GM21737 (cell line): ENCODE results near the gene C17orf50.

Source experiments
- ATAC-seq: cut with Tn5 transposase; IDR thresholded peaks from one replicate; pipeline ENCODE4 v1.9.1; 2021; ENCODE audit warnings: mild to moderate bottlenecking, moderate library complexity; ENCODE audit not compliant: unreplicated experiment

Gene C17orf50

GRCh38 chr17:35780950-35781349 lies 20.3 kb downstream of the C17orf50 start:
- ATAC-seq = no peak

DNA sequence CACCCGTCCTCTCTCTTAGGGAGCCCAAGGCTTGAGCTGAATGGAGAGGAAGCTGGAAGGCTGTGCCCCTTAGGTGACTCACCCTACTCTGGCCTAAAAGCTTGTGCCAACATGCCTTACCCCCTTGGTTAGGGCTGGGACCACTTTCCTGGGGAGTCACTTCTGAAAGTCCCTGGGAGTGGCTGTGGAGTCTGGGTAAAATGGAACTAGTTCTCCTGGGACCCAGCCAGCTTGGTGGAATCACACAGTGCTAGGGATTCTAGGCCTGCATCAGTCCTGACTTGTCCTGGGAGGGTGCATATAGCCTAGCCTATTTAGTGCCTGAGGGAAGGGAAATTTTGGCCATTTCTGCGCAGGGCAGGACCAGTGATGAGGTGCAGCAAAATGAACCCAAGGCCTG lies 24.2 kb downstream of the C17orf50 start:
- ATAC-seq = no peak

DNA sequence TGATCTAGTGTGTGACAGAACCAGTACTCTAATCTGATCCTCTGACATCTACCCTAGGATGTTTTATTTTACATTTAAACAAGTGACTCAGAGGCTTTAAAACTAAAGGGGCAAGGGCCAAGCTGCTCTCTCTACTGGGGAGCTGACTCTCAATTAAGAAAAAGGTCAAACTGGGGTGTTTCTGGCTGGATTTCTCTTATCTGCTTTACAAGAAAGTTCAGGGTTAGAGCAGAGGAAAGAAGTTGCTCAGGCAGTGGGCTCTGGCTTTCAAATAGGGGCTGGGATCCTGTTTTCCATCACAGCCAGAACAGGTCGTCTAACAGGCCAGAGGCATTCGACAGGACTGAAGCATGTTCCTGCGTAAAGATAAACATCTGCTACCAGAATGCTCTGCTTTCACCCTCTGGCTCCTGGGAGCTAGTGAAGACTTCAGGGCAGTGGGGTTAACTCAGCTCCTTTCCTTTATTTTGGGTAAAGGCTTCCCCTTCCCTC lies 26.3 kb downstream of the C17orf50 start:
- ATAC-seq = no peak

GRCh38 chr17:35788477-35789368 lies 28.0 kb downstream of the C17orf50 start:
- no peak for ATAC-seq

GRCh38 chr17:35790841-35791240 lies 30.2 kb downstream of the C17orf50 start:
- no peak for ATAC-seq

DNA sequence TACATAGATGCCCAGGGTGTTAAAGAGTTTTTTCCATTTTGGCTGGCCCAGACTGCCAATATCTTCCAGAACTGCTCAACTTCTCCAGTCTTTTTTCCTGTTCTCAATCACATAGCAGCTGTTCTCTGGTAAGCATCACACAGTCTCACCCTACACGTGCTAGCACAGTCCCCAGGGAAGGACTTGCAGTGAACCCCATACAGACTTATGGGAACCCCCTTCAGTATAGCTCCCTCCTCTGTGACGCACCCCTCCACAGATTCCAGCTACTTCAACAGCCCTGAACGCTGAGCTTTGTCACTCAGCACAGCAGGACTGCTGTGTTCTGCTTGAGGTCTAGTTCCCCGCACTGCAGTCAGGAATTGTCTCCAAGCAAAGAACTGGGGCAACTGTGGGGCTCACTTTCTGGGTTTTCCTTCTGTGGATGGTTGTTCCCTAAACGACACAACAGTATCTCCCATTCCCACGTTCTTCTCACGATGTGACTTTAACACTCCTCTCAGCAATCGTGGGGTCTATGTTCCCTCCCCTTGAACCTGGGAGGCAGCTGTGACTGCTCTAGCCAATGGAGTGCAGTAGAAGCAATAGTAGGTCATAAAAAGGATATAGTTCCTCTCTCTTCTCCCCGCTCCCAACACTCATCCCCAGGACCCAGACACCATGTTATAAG lies 31.1 kb downstream of the C17orf50 start:
- ATAC-seq = no peak

- no peak for ATAC-seq
These were observed 32.6 kb downstream of the C17orf50 start for GRCh38 chr17:35793257-35793656.

DNA sequence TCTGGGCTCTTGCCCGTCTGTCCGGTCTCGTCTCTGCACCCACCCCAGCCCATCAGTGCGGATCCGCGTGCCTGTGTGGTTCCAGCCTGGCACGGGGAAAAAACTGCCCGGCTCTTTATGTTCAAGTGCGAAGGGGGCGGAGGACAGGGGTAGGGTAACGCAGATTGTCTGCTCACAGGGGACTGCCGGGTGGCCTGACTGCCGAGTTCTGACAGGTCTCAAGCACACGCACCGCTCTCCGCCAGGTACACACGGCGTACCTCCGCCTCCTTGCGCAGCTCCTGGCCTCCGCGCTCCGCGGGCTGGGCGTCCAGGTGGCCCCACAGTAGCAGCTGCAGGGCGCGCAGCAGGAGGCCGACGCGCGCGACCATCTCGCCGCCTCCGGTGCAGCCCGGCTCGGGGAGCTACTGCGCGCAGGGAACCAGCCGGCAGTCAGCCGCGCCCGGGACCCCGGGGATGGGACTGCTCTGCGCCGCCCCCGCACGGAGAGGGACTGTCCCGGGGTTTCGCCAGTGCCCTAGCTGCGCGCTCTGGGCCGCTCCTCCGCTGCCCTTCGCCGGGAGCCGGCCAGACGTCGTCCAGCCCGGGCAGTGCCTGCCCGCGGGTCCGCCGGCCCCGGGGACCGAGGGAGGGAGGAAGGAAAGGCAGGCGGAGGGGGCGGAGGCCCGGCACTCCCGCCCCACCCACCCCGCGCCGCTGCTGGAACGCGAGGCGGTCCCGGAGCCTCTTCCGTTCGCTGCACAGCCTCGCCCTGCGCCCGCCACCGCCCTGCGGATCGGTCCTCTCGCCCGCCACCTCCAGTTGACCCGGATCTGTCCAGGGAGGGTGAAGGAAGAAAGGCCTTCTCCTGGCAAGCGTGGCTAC lies 34.6 kb downstream of the C17orf50 start, which contains the start of gene MMP28:
MMP28 (minus strand) TSS at position 635 of the 864 bp plus-strand sequence; CDS start at position 371, 264 bp downstream.
- ATAC-seq = no peak

DNA sequence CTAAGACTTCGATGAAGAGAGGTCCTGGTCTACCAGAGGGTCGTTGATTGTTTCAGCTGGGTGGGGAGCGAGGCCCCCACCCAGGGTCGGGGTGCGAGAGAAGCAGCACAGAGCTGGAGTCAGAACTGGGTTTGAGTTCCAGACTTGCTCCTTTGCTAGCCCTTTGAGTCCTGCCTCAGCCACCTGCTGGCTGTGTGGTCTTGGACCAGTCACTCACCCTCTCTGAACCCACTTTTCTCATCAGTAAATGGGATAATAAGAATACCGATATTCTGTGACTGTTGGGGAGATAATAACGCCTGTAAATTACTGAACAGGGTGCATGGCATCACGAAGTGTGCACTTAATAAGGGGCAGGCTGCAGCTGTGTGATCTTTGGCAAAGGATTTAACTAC lies 35.2 kb downstream of the C17orf50 start:
- ATAC-seq = no peak

- no peak for ATAC-seq
These were observed 36.3 kb downstream of the C17orf50 start for GRCh38 chr17:35796942-35797341.

DNA sequence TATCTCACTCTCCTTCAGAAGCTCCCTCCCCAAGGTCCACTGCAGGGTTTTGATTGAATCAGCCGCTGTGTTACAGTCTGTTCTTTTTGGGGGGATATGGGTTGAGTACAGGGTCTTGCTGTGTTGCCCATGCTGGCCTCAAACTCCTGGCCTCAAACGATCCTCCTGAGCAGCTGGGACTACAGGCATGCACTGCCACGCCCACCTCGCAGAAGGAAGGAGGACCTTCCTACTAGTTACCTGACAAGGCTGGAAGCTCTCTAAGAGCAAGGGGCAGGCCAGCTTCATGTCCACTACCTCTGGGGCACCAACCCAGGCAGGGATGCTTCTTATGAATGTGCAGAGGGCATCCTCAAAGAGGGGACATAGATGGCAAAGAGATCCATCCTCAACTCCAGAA lies 36.7 kb downstream of the C17orf50 start:
- ATAC-seq = no peak

- no peak for ATAC-seq
These were observed 37.2 kb downstream of the C17orf50 start for GRCh38 chr17:35797918-35798317.

- no peak for ATAC-seq
These were observed 39.3 kb downstream of the C17orf50 start for GRCh38 chr17:35799942-35800341.

GRCh38 chr17:35801583-35802224 lies 41.0 kb downstream of the C17orf50 start:
- no peak for ATAC-seq

GRCh38 chr17:35804658-35805192 lies 44.0 kb downstream of the C17orf50 start:
- ATAC-seq = no peak

DNA sequence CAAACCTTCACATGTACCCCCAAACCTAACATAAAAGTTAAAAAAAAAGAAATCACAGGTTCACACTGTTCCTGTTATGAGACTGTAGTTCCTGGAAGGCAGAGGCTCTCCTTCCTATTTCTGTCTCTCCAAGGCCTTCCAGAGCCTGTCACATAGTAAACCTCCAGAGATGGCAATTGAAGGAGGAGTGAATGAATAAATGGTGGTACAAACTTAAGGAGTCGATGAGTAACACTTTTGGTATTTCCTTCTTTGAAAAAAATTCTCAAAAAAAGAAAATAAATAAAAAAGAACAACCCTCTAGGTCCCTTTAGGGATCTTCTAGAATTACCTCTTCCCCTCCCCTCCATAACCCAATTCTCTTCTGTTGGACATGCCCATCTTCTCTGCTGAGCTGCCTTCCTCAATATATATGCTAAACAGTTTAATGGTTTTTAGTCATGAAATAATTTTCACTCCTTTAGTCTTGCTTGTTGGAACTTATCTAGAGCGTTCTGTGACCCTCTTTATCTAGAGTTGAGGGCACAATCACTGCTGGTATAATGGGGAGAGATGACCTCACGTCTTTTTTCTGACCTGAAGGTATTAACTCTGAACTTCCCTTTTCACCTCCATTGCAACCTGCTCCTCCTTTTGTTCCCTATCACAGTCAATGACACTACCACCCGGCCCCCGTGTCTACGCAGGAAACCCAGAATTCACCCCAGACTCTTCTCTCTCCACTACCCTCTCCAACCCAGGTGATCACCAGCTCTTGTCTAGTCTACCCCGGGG lies 46.9 kb downstream of the C17orf50 start:
- ATAC-seq = no peak

- no peak for ATAC-seq
These were observed 47.7 kb downstream of the C17orf50 start for GRCh38 chr17:35808240-35808961.

- ATAC-seq = peak; percentile 91
These were observed 48.5 kb downstream of the C17orf50 start, which contains the start of gene TAF15 for GRCh38 chr17:35808962-35809854. Gene TAF15 (plus strand): TSS chr17:35809484. CDS start chr17:35809570, 86 bp downstream.
